SK-N-SH (cell line): ENCODE measurements around the gene MCF2L.

ENCODE experiments used
- GABPA ChIP-seq: IDR thresholded peaks from 2 replicates; pipeline ENCODE4 v1.4.0; 2012; ENCODE audit warnings: low read depth, mild to moderate bottlenecking
- MXI1 ChIP-seq: IDR thresholded peaks from 2 replicates; pipeline ENCODE4 v1.6.1; 2012; ENCODE audit warnings: mild to moderate bottlenecking, low read depth, low read length, improper control_type of control experiment
- NFIC ChIP-seq: IDR thresholded peaks from 2 replicates; pipeline ENCODE4 v1.4.0; 2012; ENCODE audit warnings: borderline replicate concordance
- POLR2AphosphoS5 ChIP-seq: IDR thresholded peaks from 2 replicates; pipeline ENCODE4 v1.6.1; 2012; ENCODE audit warnings: low read depth, low read length
- RCOR1 ChIP-seq: fragments of 150-350 bp; IDR thresholded peaks from 2 replicates; pipeline ENCODE4 v1.6.1; 2017; ENCODE audit warnings: antibody characterized with exemption, low read length
- TAF1 ChIP-seq: IDR thresholded peaks from 2 replicates; pipeline ENCODE4 v1.6.1; 2012; ENCODE audit warnings: low read depth, mild to moderate bottlenecking, low read length, moderate library complexity, borderline replicate concordance
- TEAD4 ChIP-seq: IDR thresholded peaks from 2 replicates; pipeline ENCODE4 v1.4.0; 2012; ENCODE audit warnings: mild to moderate bottlenecking, borderline replicate concordance; ENCODE audit not compliant: insufficient read depth
- TF ChIP-seq, protein P1 (sequence below): IDR thresholded peaks from 2 replicates; pipeline ENCODE4 v1.6.1; 2012; ENCODE audit warnings: mild to moderate bottlenecking, low read depth, low read length, moderate library complexity
- TF ChIP-seq, protein P2 (sequence below): fragments of 200-600 bp; sonication (generic); IDR thresholded peaks from 2 replicates; pipeline ENCODE4 v1.6.1; 2017; ENCODE audit warnings: antibody characterized with exemption, mild to moderate bottlenecking, moderate library complexity

DNA sequence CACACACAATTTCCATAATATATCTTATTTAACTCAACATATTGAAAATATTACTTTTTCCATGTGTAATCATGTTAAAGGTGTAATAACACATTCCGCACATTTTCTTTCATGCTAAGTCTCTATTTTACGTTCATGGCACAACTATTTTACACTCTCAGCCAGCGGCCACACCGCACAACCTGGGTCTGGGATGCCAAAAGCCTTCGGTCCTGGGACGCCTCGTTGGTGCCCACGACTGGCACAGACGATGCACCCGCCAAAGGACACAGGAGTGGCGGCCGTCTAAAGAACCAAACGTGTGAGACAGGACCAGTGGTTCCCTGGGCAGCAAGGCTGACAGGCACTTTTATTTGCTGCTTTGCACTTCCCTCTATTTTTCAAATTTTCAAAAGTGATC lies 179.4 kb downstream of the MCF2L start:
- no peak for TF ChIP-seq POLR2AphosphoS5
- TF ChIP-seq GABPA = no peak
- TF ChIP-seq, protein P1, sequence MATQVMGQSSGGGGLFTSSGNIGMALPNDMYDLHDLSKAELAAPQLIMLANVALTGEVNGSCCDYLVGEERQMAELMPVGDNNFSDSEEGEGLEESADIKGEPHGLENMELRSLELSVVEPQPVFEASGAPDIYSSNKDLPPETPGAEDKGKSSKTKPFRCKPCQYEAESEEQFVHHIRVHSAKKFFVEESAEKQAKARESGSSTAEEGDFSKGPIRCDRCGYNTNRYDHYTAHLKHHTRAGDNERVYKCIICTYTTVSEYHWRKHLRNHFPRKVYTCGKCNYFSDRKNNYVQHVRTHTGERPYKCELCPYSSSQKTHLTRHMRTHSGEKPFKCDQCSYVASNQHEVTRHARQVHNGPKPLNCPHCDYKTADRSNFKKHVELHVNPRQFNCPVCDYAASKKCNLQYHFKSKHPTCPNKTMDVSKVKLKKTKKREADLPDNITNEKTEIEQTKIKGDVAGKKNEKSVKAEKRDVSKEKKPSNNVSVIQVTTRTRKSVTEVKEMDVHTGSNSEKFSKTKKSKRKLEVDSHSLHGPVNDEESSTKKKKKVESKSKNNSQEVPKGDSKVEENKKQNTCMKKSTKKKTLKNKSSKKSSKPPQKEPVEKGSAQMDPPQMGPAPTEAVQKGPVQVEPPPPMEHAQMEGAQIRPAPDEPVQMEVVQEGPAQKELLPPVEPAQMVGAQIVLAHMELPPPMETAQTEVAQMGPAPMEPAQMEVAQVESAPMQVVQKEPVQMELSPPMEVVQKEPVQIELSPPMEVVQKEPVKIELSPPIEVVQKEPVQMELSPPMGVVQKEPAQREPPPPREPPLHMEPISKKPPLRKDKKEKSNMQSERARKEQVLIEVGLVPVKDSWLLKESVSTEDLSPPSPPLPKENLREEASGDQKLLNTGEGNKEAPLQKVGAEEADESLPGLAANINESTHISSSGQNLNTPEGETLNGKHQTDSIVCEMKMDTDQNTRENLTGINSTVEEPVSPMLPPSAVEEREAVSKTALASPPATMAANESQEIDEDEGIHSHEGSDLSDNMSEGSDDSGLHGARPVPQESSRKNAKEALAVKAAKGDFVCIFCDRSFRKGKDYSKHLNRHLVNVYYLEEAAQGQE = no peak
- TF ChIP-seq, protein P2, sequence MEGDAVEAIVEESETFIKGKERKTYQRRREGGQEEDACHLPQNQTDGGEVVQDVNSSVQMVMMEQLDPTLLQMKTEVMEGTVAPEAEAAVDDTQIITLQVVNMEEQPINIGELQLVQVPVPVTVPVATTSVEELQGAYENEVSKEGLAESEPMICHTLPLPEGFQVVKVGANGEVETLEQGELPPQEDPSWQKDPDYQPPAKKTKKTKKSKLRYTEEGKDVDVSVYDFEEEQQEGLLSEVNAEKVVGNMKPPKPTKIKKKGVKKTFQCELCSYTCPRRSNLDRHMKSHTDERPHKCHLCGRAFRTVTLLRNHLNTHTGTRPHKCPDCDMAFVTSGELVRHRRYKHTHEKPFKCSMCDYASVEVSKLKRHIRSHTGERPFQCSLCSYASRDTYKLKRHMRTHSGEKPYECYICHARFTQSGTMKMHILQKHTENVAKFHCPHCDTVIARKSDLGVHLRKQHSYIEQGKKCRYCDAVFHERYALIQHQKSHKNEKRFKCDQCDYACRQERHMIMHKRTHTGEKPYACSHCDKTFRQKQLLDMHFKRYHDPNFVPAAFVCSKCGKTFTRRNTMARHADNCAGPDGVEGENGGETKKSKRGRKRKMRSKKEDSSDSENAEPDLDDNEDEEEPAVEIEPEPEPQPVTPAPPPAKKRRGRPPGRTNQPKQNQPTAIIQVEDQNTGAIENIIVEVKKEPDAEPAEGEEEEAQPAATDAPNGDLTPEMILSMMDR = no peak
- no peak for TF ChIP-seq TEAD4
- TF ChIP-seq NFIC = no peak
- TF ChIP-seq TAF1 = no peak
- no peak for TF ChIP-seq RCOR1
- TF ChIP-seq MXI1 = no peak
